GM12874 (cell line): Measurements from ENCODE around the gene NOS1AP.

Experiments
- CTCF ChIP-seq: IDR thresholded peaks from 2 replicates; pipeline ENCODE4 v1.5.1; 2011; ENCODE audit warnings: low read depth, mild to moderate bottlenecking, control low read depth, low read length, moderate library complexity; ENCODE audit not compliant: insufficient read depth

Gene NOS1AP

GRCh38 chr1:162406811-162407210, 337.3 kb downstream of the NOS1AP start:
- TF ChIP-seq CTCF: no peak

GRCh38 chr1:162407539-162407938, 338.0 kb downstream of the NOS1AP start:
- no peak for TF ChIP-seq CTCF

- TF ChIP-seq CTCF: no peak
These were observed 342.5 kb downstream of the NOS1AP start, which contains the start of gene SH2D1B for GRCh38 chr1:162412002-162412401. Gene SH2D1B, minus strand, starts transcription at chr1:162412136. Its CDS starts 120 bp downstream, at chr1:162412016.

- TF ChIP-seq CTCF: no peak
These were observed 346.7 kb downstream of the NOS1AP start for GRCh38 chr1:162416215-162416614.

- no peak for TF ChIP-seq CTCF
These were observed 347.4 kb downstream of the NOS1AP start for GRCh38 chr1:162416909-162417308.

- TF ChIP-seq CTCF: no peak
These were observed 348.2 kb downstream of the NOS1AP start for GRCh38 chr1:162417650-162418049.
